Natural killer cell (primary cell): ENCODE data around the gene SMPD1. TPM values are rescaled to one million over a fixed set of nuclear protein-coding genes. Genes with fewer than 3 reads are reported as not detected.
A peak's percentile ranks its signal among the peaks of the same experiment; 100 is the strongest.

Experiments used
- ATAC-seq, 3 donors: fragments of 150-1000 bp in 2 of 3; fragments of 200-7000 bp in 1 of 3; cut with Tn5 transposase; 1 replicate in 1 of 3; 2 replicates in 2 of 3; pipeline ENCODE4 v1.10.0; 2021; ENCODE audit warnings: mild to moderate bottlenecking in 2 of 3, moderate library complexity in 2 of 3
- DNase-seq, 2 donors: peaks; one replicate each; pipeline versions ENCODE4 v3.0.0 to v3.0.0-alpha.2; 2013 to 2021; ENCODE audit warnings: mixed read lengths in 1 of 2
- H3K27ac ChIP-seq: one replicate; pipeline ENCODE4 v1.5.1; 2013; ENCODE audit warnings: mild to moderate bottlenecking, low read length
- H3K27me3 ChIP-seq: one replicate; pipeline ENCODE4 v1.6.1; 2013; ENCODE audit warnings: low read length; ENCODE audit not compliant: control insufficient read depth, insufficient read depth
- H3K36me3 ChIP-seq: one replicate; pipeline ENCODE4 v1.6.1; 2013; ENCODE audit warnings: low read length; ENCODE audit not compliant: control insufficient read depth, insufficient read depth
- H3K4me1 ChIP-seq: one replicate; pipeline ENCODE4 v1.6.1; 2013; ENCODE audit warnings: low read length; ENCODE audit not compliant: control insufficient read depth, insufficient read depth
- H3K4me3 ChIP-seq: one replicate; pipeline ENCODE4 v1.5.1; 2013; ENCODE audit warnings: low read length
- H3K9me3 ChIP-seq: one replicate; pipeline ENCODE4 v1.6.1; 2013; ENCODE audit warnings: low read length; ENCODE audit not compliant: control insufficient read depth, insufficient read depth
- H3K27ac Mint-ChIP-seq, 2 donors: one replicate each; pipeline ENCODE4 v1.8.0; 2022; ENCODE audit warnings: mild to moderate bottlenecking in 2 of 2, mixed read lengths in 2 of 2, moderate library complexity in 1 of 2
- H3K27me3 Mint-ChIP-seq, 2 donors: one replicate each; pipeline ENCODE4 v1.8.0; 2022; ENCODE audit warnings: low read depth in 2 of 2, mixed read lengths in 2 of 2
- H3K36me3 Mint-ChIP-seq: one replicate; pipeline ENCODE4 v1.8.0; 2022; ENCODE audit warnings: mixed read lengths
- H3K4me1 Mint-ChIP-seq, 2 donors: one replicate each; pipeline ENCODE4 v1.8.0; 2022; ENCODE audit warnings: mixed read lengths in 2 of 2
- H3K4me3 Mint-ChIP-seq: one replicate; pipeline ENCODE4 v1.8.0; 2022; ENCODE audit warnings: mild to moderate bottlenecking, moderate library complexity, mixed read lengths
- H3K9me3 Mint-ChIP-seq, 2 donors: one replicate each; pipeline ENCODE4 v1.8.0; 2022; ENCODE audit warnings: mixed read lengths in 2 of 2
- WGBS: methylation state at CpG from one replicate; pipeline ENCODE4 v1.1.7; 2013; ENCODE audit warnings: missing lambda C conversion rate; ENCODE audit not compliant: insufficient coverage; 5-methylcytosine and 5-hydroxymethylcytosine counted together
- intact Hi-C: fragments of 100-400 bp; cut with micrococcal nuclease; formaldehyde crosslinking; loops from one replicate; pipeline ENCODE4 v1.14.2; 2022
- total RNA-seq, 4 donors: library from RNA; stranded (reverse); fragments of 120-200 nt in 1 of 4; gene quantifications; one replicate each; pipeline versions ENCODE4 v1.2.3 to v1.2.4, GENCODE V29; 2013 to 2022
- TF ChIP-seq, protein P1 (sequence below): fragments of 200-600 bp; IDR thresholded peaks from one replicate; pipeline ENCODE4 v1.8.0; 2022; ENCODE audit warnings: antibody characterized with exemption

The SMPD1 gene
- total RNA-seq = 10 to 100 TPM; 52.7 to 63.3 (median 56.1) TPM
- 25.5 TPM for total RNA-seq (2013)

DNA sequence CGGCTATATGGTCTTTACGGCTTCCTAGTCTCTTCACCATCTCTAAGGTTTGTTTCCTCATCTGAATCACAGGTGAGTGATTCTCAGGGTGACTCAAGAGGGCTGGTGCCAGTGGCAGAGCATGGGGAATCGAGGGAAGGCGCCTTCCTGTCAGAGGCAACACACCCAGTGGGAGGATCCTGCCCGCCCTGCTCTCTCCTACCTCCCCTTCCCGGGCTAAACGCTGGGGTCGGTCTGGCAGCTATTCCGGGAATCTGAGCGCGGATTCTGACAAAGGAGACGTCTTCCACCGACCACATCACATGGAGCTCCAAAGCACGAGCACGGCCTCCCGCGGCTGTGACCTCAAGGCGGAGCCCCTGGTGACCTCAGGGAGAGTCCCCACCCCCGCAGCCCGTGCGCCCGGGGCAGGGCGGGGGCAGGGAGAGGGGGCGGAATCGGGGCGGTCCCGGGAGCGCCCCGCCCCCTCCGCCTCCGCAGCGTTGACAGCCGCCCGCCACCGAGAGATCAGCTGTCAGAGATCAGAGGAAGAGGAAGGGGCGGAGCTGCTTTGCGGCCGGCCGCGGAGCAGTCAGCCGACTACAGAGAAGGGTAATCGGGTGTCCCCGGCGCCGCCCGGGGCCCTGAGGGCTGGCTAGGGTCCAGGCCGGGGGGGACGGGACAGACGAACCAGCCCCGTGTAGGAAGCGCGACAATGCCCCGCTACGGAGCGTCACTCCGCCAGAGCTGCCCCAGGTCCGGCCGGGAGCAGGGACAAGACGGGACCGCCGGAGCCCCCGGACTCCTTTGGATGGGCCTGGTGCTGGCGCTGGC is at the start of gene SMPD1:
TSS of gene SMPD1 (plus strand) at position 570 of the 813 bp plus-strand sequence. CDS start at position 695, 125 bp downstream.
- peaks cover 23% of the 10 kb centered on the region for H3K36me3 ChIP-seq
- Mint-ChIP-seq H3K36me3 (no peaks in the 10 kb centered on the region), H3K4me1 (peaks cover 42% of the 10 kb centered on the region in 2 donors), H3K9me3 (no peaks in the 10 kb centered on the region), H3K27ac (peak within 1 kb of the TSS; percentile 96 to 98), H3K27me3 (no peaks in the 10 kb centered on the region), H3K4me3 (peak within 1 kb of the TSS; percentile 95)
- WGBS = under 1% methylated on average over 63 of the region's 63 CpGs
- H3K9me3 ChIP-seq = no peaks in the 10 kb centered on the region
- ATAC-seq (peak; percentile 90 to 98 (median 93)), DNase-seq (peak; percentile 86 to 97)
- H3K27ac ChIP-seq = peak within 1 kb of the TSS; percentile 87
- H3K27me3 ChIP-seq = no peaks in the 10 kb centered on the region
- TF ChIP-seq, protein P1, sequence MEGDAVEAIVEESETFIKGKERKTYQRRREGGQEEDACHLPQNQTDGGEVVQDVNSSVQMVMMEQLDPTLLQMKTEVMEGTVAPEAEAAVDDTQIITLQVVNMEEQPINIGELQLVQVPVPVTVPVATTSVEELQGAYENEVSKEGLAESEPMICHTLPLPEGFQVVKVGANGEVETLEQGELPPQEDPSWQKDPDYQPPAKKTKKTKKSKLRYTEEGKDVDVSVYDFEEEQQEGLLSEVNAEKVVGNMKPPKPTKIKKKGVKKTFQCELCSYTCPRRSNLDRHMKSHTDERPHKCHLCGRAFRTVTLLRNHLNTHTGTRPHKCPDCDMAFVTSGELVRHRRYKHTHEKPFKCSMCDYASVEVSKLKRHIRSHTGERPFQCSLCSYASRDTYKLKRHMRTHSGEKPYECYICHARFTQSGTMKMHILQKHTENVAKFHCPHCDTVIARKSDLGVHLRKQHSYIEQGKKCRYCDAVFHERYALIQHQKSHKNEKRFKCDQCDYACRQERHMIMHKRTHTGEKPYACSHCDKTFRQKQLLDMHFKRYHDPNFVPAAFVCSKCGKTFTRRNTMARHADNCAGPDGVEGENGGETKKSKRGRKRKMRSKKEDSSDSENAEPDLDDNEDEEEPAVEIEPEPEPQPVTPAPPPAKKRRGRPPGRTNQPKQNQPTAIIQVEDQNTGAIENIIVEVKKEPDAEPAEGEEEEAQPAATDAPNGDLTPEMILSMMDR = no peak
- peaks cover 26% of the 10 kb centered on the region for H3K4me1 ChIP-seq
- intact Hi-C loops = loop anchor here (1.0 to 10.0 kb wide), 5 partner anchors 12 to 225 kb away; partner anchors contain the start of genes APBB1, ARFIP2, FHIP1B and TAF10
- peak within 1 kb of the TSS; percentile 72 for H3K4me3 ChIP-seq

DNA sequence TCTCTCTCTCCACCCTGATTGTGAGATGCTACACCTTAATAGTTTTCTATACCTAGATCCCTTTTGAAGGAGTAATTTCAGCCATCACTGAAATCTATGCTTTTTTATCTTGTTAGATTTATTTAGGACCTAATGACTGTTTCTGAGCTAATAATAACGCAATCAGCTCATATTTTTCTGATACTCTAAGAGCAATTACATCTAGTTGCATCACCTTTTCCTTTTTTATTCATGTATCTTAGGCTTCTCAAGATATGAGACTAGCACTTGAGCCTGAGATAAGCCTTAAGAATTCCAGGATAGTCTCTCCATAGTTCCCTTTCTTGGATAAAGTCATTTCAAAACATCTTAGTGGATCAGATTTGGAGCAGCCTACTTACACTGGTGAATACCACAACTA is 44.9 kb upstream of the SMPD1 start:
- DNase-seq (no peak), ATAC-seq (no peak)
- Histone ChIP-seq H3K36me3 (no peaks in the 10 kb centered on the region), H3K27me3 (no peaks in the 10 kb centered on the region), H3K9me3 (no peaks in the 10 kb centered on the region), H3K4me1 (no peaks in the 10 kb centered on the region), H3K27ac (no peak overlapping the region), H3K4me3 (no peak overlapping the region)
- no peak overlapping the region for H3K4me3 Mint-ChIP-seq
- TF ChIP-seq, protein P1 = no peak
- H3K36me3 Mint-ChIP-seq = no peaks in the 10 kb centered on the region
- intact Hi-C loops = no loop called here
- H3K4me1 Mint-ChIP-seq = no peaks in the 10 kb centered on the region
- peaks cover 9 to 26% of the 10 kb centered on the region in 2 donors for H3K27me3 Mint-ChIP-seq
- WGBS = 100% methylated on average over 1 of the region's 1 CpG
- H3K9me3 Mint-ChIP-seq = no peaks in the 10 kb centered on the region
- no peak overlapping the region for H3K27ac Mint-ChIP-seq

DNA sequence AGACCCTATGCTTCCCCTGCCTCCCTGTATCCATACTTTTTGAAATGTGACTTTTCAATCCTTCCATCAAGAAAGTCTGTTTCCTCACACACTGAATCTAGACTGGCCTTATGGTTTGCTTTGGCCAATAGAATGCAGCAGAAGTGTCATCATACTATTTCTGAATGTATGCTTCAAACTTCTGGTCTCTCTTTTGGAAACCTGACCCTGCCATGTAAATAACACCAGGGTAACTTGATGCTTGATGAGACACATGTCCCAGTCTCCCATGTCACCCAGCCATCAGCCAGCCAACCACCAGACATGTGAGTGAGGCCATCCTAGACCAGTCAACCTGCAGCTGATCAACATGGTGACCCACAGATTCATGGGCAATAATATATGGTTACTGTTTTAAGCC is 40.2 kb upstream of the SMPD1 start:
- Mint-ChIP-seq H3K9me3 (no peaks in the 10 kb centered on the region), H3K27ac (no peak overlapping the region), H3K27me3 (peaks cover 16 to 23% of the 10 kb centered on the region in 2 donors), H3K4me1 (no peaks in the 10 kb centered on the region), H3K4me3 (no peak overlapping the region), H3K36me3 (no peaks in the 10 kb centered on the region)
- Histone ChIP-seq H3K4me3 (no peak overlapping the region), H3K9me3 (no peaks in the 10 kb centered on the region), H3K27me3 (no peaks in the 10 kb centered on the region), H3K27ac (no peak overlapping the region), H3K4me1 (peaks cover 4% of the 10 kb centered on the region), H3K36me3 (no peaks in the 10 kb centered on the region)
- TF ChIP-seq, protein P1 = no peak
- DNase-seq (no peak), ATAC-seq (no peak)
- intact Hi-C loops = loop anchor here (5.0 kb wide), 1 partner anchor 1228 kb away; no protein-coding TSS in a partner anchor
